Measurements from ENCODE around the gene GIMAP5. TPM values are rescaled to one million over a fixed set of nuclear protein-coding genes. Genes with fewer than 3 reads are reported as not detected.

GIMAP5 gene
- total and polyA plus RNA-seq, 2 experiments from 2014 or later, result 0.22 to 0.45 TPM

DNA sequence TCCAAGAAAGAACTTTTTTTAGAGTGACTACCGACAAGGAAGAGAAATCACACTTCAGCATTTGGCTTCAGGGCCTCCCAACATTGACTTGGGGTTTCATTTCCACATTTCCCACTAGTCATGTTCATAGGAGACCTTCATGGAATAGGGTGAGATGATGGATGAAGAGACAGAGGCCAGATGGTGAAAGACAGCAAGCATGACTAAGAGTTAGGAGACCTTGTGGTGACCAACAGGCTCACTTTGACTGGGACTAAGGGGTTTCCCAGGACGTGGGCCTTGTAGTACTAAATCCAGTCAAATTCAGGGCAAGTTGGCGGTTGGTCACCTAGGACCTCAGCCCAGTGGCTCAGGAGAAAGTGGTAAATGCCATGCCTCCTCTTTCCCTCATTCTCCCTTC is 3.0 kb upstream of the GIMAP5 start:
- TF ChIP-seq, protein P1, sequence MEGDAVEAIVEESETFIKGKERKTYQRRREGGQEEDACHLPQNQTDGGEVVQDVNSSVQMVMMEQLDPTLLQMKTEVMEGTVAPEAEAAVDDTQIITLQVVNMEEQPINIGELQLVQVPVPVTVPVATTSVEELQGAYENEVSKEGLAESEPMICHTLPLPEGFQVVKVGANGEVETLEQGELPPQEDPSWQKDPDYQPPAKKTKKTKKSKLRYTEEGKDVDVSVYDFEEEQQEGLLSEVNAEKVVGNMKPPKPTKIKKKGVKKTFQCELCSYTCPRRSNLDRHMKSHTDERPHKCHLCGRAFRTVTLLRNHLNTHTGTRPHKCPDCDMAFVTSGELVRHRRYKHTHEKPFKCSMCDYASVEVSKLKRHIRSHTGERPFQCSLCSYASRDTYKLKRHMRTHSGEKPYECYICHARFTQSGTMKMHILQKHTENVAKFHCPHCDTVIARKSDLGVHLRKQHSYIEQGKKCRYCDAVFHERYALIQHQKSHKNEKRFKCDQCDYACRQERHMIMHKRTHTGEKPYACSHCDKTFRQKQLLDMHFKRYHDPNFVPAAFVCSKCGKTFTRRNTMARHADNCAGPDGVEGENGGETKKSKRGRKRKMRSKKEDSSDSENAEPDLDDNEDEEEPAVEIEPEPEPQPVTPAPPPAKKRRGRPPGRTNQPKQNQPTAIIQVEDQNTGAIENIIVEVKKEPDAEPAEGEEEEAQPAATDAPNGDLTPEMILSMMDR (IDR thresholded peaks at IDR 0.05; ENCODE audit: low read depth, low read length), result no peak
- H3K4me3 ChIP-seq, result no peak overlapping the region
- H3K9me3 ChIP-seq (ENCODE audit: low read depth), result no peaks in the 10 kb centered on the region
- H3K27ac ChIP-seq, result no peak overlapping the region
- no peak for DNase-seq (ENCODE audit: low read depth in 1 of 2, low spot score in 1 of 2)
- no peaks in the 10 kb centered on the region for H3K4me1 ChIP-seq (ENCODE audit: low read depth)
- H3K36me3 ChIP-seq, result no peaks in the 10 kb centered on the region
- H3K27me3 ChIP-seq, result peaks cover 19% of the 10 kb centered on the region

DNA sequence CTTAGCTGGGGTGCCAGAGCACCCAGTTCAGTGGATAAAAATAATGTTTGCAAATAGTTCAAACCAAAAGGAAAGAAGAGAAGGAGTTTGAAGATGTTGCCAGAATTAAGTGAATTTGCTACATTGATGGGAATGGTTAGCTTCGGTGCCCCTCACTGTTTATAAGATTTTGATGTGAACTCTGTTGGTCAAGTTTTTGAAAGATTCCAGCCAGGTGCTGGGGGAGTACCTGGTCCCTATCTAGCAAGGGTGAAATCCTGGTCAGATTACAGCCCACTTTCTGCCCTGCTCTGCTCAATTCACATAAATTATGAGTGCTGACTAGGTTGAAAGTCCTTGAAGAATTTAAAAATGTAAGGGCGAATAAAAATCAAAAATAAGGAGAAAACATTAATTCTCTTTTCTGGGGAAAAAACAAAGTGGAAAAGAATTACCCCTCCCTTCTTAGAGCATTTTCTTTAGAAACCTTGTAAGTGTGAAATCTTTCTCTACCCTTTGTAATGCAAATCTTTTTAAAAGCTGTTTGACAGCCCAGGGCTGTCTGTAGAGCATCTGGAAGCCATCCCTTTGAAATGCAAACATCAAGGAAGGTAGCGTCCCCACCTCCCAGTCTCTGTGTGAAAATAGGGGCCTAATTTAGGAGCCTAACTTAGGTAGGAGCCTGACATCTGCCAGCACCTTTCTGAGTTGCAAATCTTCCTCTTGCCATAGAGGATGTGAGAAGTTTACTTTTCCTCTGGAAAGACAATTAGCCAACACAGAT is 1.4 kb upstream of the GIMAP5 start:
- H3K27ac ChIP-seq, result no peak overlapping the region
- peaks cover 25% of the 10 kb centered on the region for H3K27me3 ChIP-seq
- H3K9me3 ChIP-seq (ENCODE audit: low read depth), result no peaks in the 10 kb centered on the region
- no peak for DNase-seq (ENCODE audit: low read depth in 1 of 2, low spot score in 1 of 2)
- H3K4me1 ChIP-seq (ENCODE audit: low read depth), result no peaks in the 10 kb centered on the region
- H3K4me3 ChIP-seq, result no peak overlapping the region
- no peaks in the 10 kb centered on the region for H3K36me3 ChIP-seq
- TF ChIP-seq, protein P1 (IDR thresholded peaks at IDR 0.05; ENCODE audit: low read depth, low read length), result no peak

DNA sequence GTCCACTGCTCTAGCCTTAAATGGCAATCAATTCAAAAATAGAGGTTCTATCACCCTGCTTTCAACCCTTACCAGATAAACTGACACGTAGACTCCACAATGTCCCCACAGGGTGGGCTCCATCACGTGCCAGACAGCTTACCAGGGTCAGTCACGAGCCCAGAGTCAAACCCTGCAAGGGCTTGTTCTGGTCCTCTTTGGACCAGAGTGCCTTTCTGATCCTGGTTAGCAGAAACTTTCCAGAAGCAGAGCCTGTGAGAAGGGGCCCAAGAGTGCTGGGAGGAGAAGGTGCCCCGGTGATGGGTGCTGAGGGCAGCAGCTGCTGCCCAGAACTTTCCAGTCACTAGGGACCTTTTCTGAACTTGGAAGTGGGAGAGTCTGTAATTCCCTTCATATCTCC is 354 bp upstream of the GIMAP5 start:
- no peaks in the 10 kb centered on the region for H3K9me3 ChIP-seq (ENCODE audit: low read depth)
- no peak overlapping the region for H3K27ac ChIP-seq
- DNase-seq (ENCODE audit: low read depth in 1 of 2, low spot score in 1 of 2), result no peak
- no peaks in the 10 kb centered on the region for H3K36me3 ChIP-seq
- no peaks in the 10 kb centered on the region for H3K4me1 ChIP-seq (ENCODE audit: low read depth)
- TF ChIP-seq, protein P1 (IDR thresholded peaks at IDR 0.05; ENCODE audit: low read depth, low read length), result no peak
- peaks cover 35% of the 10 kb centered on the region for H3K27me3 ChIP-seq
- H3K4me3 ChIP-seq, result no peak overlapping the region

DNA sequence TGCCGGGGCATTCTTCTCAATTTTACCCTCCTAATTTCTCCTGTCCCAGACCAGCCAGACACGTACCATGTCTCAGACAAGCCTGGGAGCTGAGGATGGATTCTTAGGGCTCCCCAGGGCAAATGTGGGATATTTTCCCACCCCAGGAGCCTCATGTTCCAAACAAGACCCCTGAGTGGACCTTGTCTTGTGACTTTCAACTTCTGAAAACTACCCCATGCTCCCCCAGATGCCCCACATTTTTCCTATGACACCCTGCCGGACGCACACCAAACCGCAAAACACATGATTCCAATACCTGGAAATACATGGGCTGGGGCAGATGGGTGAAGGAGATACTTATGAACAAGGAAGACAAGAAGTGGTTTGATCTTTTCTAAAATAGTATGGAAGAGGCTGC is 874 bp downstream of the GIMAP5 start:
- TF ChIP-seq, protein P1 (IDR thresholded peaks at IDR 0.05; ENCODE audit: low read depth, low read length), result no peak
- Histone ChIP-seq H3K4me1 (ENCODE audit: low read depth) (peaks cover under 1% of the 10 kb centered on the region), H3K36me3 (no peaks in the 10 kb centered on the region), H3K9me3 (ENCODE audit: low read depth) (no peaks in the 10 kb centered on the region), H3K27ac (no peak overlapping the region), H3K27me3 (peaks cover 35% of the 10 kb centered on the region), H3K4me3 (no peak overlapping the region)
- no peak for DNase-seq (ENCODE audit: low read depth in 1 of 2, low spot score in 1 of 2)

DNA sequence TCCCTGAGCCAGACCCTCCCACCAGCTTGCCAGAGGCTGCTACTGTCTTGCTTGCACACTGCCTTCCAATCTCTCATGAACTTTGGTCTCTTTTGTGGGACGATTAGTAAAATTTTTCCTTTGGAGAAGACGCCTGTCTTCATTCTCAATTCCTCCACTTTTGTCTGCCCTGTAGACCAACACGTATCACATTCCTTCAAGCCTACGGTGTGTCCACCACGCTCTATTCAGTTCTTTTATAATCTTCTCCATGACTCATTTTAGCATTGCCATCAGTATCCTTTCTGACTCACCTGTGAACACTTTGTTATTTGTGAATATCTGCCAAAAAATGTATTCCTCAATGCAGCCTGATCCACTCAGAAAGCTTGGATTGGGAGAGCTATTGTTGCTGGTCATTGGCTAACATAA is 1.4 kb downstream of the GIMAP5 start:
- Histone ChIP-seq H3K36me3 (no peaks in the 10 kb centered on the region), H3K27ac (no peak overlapping the region), H3K9me3 (ENCODE audit: low read depth) (no peaks in the 10 kb centered on the region), H3K4me3 (no peak overlapping the region), H3K27me3 (peaks cover 35% of the 10 kb centered on the region), H3K4me1 (ENCODE audit: low read depth) (peaks cover 5% of the 10 kb centered on the region)
- TF ChIP-seq, protein P1 (IDR thresholded peaks at IDR 0.05; ENCODE audit: low read depth, low read length), result no peak
- no peak for DNase-seq (ENCODE audit: low read depth in 1 of 2, low spot score in 1 of 2)
